Endothelial cell of umbilical vein (primary cell): Measurements from ENCODE around the gene CARMIL1. TPM values are rescaled to one million over a fixed set of nuclear protein-coding genes. Genes with fewer than 3 reads are reported as not detected.

Experiments used
- BruUV-seq: library from RNA; stranded (reverse); fragments of 400-500 nt; replicated peaks from 2 replicates; lab custom pipeline; 2021; lab: Mats Ljungman, UMichigan
- CTCF ChIA-PET: fragments of 300-600, 350-600 bp; sonication (Branson Sonifier 250); formaldehyde crosslinking; loops from one replicate; lab custom pipeline; 2021; ENCODE audit warnings: antibody characterized with exemption, inconsistent platforms; lab: Charles Lee
- POLR2A ChIA-PET: fragments of 300-600, 350-600 bp; sonication (Branson Sonifier 250); formaldehyde crosslinking; loops from one replicate; lab custom pipeline; 2021; ENCODE audit warnings: antibody characterized with exemption, inconsistent platforms; lab: Charles Lee
- DNase-seq: peaks from one replicate; pipeline ENCODE4 v3.0.0-alpha.2; 2011; ENCODE audit warnings: low read depth, low spot score
- FAIRE-seq: peaks from 2 replicates; lab custom pipeline; 2011; peaks lifted over from hg19 to GRCh38; lab: Jason Lieb, UNC
- H2AFZ ChIP-seq: 2 replicates; pipeline ENCODE4 v1.6.0; 2012; ENCODE audit warnings: low read depth, low read length, control low read depth, inconsistent platforms
- H3K27ac ChIP-seq: 2 replicates; pipeline ENCODE4 v1.5.1; 2011; ENCODE audit warnings: low read depth, mild to moderate bottlenecking, control low read depth, low read length, moderate library complexity; ENCODE audit not compliant: insufficient read depth
- H3K27me3 ChIP-seq, 2 experiments: 2 replicates each; pipeline versions ENCODE4 v1.6.0 to v1.6.1; 2011; ENCODE audit warnings: low read length in 2 of 2, mixed read lengths in 1 of 2; ENCODE audit not compliant: control insufficient read depth in 2 of 2, insufficient read depth in 2 of 2
- H3K36me3 ChIP-seq, 2 experiments: 2 replicates in 1 of 2; 3 replicates in 1 of 2; pipeline ENCODE4 v1.5.1; 2011; ENCODE audit warnings: low read length in 2 of 2, mild to moderate bottlenecking in 1 of 2, moderate library complexity in 1 of 2; ENCODE audit not compliant: control insufficient read depth in 2 of 2, insufficient read depth in 2 of 2; ENCODE audit errors: extremely low read depth in 1 of 2
- H3K4me1 ChIP-seq: 3 replicates; pipeline ENCODE4 v1.5.1; 2011; ENCODE audit warnings: mild to moderate bottlenecking, low read length; ENCODE audit not compliant: control insufficient read depth, insufficient read depth; ENCODE audit errors: extremely low read depth
- H3K4me2 ChIP-seq: 2 replicates; pipeline ENCODE4 v1.6.1; 2011; ENCODE audit warnings: low read length, control low read depth, mixed read lengths; ENCODE audit not compliant: insufficient read depth
- H3K4me3 ChIP-seq, 3 experiments: fragments of 200-600 bp in 1 of 3; sonication (generic), shearing (Covaris generic) in 1 of 3; replicated peaks in 1 of 3; 2 replicates each; pipeline ENCODE4 v1.5.1; 2011 to 2016; ENCODE audit warnings: control low read depth in 3 of 3, low read length in 3 of 3, mild to moderate bottlenecking in 2 of 3, inconsistent platforms in 1 of 3, low read depth in 1 of 3, moderate library complexity in 1 of 3; ENCODE audit not compliant: insufficient read depth in 1 of 3
- H3K79me2 ChIP-seq: 2 replicates; pipeline ENCODE4 v1.6.0; 2012; ENCODE audit warnings: low read length, inconsistent platforms; ENCODE audit not compliant: control insufficient read depth, insufficient read depth
- H3K9ac ChIP-seq: replicated peaks from 2 replicates; pipeline ENCODE3; 2011; ENCODE audit warnings: low read length, control low read depth; ENCODE audit not compliant: insufficient read depth; ENCODE audit errors: extremely low read depth
- H3K9me1 ChIP-seq: replicated peaks from 3 replicates; pipeline ENCODE4 v1.6.0; 2011; ENCODE audit warnings: mild to moderate bottlenecking, low read length; ENCODE audit not compliant: control insufficient read depth, insufficient read depth; ENCODE audit errors: extremely low read depth
- H3K9me3 ChIP-seq: replicated peaks from 2 replicates; pipeline ENCODE4 v1.5.1; 2012; ENCODE audit warnings: low read length, inconsistent platforms; ENCODE audit not compliant: control insufficient read depth, insufficient read depth
- H4K20me1 ChIP-seq: replicated peaks from 2 replicates; pipeline ENCODE3; 2011; ENCODE audit warnings: mild to moderate bottlenecking, low read length; ENCODE audit not compliant: control insufficient read depth, insufficient read depth; ENCODE audit errors: extremely low read depth
- CTCF ChIP-seq, 2 donors: IDR thresholded peaks; 1 replicate in 1 of 2; 2 replicates in 1 of 2; pipeline ENCODE4 v1.5.1; 2011; ENCODE audit warnings: low read length in 2 of 2, mild to moderate bottlenecking in 2 of 2, moderate library complexity in 2 of 2, control low read depth in 1 of 2, inconsistent platforms in 1 of 2, low read depth in 1 of 2; ENCODE audit not compliant: insufficient read depth in 1 of 2; ENCODE audit errors: extremely low read depth in 1 of 2
- EZH2 ChIP-seq: IDR thresholded peaks from 2 replicates; pipeline ENCODE4 v1.6.1; 2012; ENCODE audit warnings: borderline replicate concordance, low read depth, mild to moderate bottlenecking, moderate library complexity, low read length, inconsistent platforms; ENCODE audit not compliant: severe bottlenecking
- FOS ChIP-seq: IDR thresholded peaks from 2 replicates; pipeline ENCODE4 v1.6.1; 2011; ENCODE audit warnings: mild to moderate bottlenecking, low read length, moderate library complexity, borderline replicate concordance; ENCODE audit not compliant: insufficient read depth
- GATA2 ChIP-seq: IDR thresholded peaks from 2 replicates; pipeline ENCODE4 v1.7.0; 2011; ENCODE audit warnings: low read depth, mild to moderate bottlenecking, moderate library complexity, mixed read lengths, low read length; ENCODE audit not compliant: insufficient read length, insufficient read depth
- JUN ChIP-seq: IDR thresholded peaks from 2 replicates; pipeline ENCODE4 v1.6.1; 2011; ENCODE audit warnings: borderline replicate concordance, low read depth; ENCODE audit not compliant: insufficient read length, insufficient read depth
- MAX ChIP-seq: IDR thresholded peaks from 2 replicates; pipeline ENCODE4 v1.6.1; 2011; ENCODE audit not compliant: insufficient read depth, insufficient read length
- MYC ChIP-seq: IDR thresholded peaks from one replicate; pipeline ENCODE4 v1.6.1; 2011; ENCODE audit warnings: mild to moderate bottlenecking, low read depth, low read length
- POLR2A ChIP-seq: IDR thresholded peaks from 2 replicates; pipeline ENCODE4 v1.6.1; 2012; ENCODE audit warnings: low read depth, mild to moderate bottlenecking, control low read depth, low read length
- POLR2AphosphoS5 ChIP-seq: IDR thresholded peaks from 2 replicates; pipeline ENCODE4 v1.6.1; 2012; ENCODE audit warnings: low read depth, mild to moderate bottlenecking, control low read depth, low read length, moderate library complexity; ENCODE audit not compliant: insufficient read depth
- dilution Hi-C: fragments of 300-500 bp; cut with MboI; formaldehyde crosslinking; loops from one replicate; pipeline ENCODE4 v1.15.0; 2019; ENCODE audit warnings: low sequenced_read_pairs; ENCODE audit not compliant: extremely low pct_ligation_motif_present
- intact Hi-C: fragments of 100-400 bp; cut with micrococcal nuclease; formaldehyde crosslinking; loops from one replicate; pipeline ENCODE4 v1.10.0; 2022
- polyA plus RNA-seq, 4 experiments: library from polyadenylated mRNA; depleted of rRNA in 3 of 4; stranded (reverse) in 3 of 4; unstranded in 1 of 4; fragments of >200 nt; gene quantifications; 2 replicates each; pipeline versions ENCODE4 v1.2.1 to v1.2.3, GENCODE V29; 2011 to 2012; ENCODE audit warnings: missing spikeins in 1 of 4
- total RNA-seq: library from RNA; stranded (reverse); gene quantifications from 2 replicates; pipeline ENCODE4 v1.2.3, GENCODE V29; 2021

CARMIL1 gene
- total and polyA plus RNA-seq, 2 donors (not counting 3 experiments of a cell fraction or from before 2014, with no cell fraction given): 1.3 to 8.7 TPM

DNA sequence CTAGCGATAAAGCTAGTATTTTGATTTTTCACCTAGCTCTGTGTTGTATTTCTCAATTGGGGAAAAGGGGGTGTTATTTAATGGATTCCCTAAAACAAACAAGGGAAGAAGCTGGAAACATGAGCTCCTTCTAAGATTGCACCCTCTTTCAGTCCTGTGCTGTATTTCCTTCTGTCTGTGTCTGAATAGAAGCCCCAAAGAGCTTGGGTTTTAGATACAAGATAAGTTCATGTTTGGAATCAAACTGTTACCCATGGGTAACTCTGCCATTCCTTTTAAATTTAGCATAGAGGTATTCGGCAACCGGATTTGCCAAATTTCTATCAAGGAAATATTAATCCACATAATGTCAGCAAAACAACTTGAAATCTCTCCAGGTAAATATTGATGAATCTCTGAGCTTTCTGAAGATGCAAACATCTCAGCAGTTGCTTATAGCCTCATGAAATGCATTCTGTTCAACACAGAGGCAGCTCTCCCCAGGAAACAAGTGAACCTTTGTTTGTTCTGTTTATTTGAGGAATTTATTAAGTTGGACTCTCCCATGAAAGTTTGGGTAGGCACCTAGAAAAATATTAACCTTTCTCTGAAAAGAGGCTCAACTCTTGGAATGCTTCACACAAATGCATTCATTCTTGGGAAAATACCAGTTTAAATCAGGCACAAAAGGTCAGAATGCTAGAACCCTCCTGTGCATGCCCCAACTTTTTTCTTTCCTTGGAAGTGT is 362.9 kb downstream of the CARMIL1 start:
- no peak overlapping the region for H3K4me3 ChIP-seq
- no peak overlapping the region for H3K4me2 ChIP-seq
- H3K36me3 ChIP-seq: no peaks in the 10 kb centered on the region
- no TSS peak for BruUV-seq
- no peak for DNase-seq
- H3K27ac ChIP-seq: no peak overlapping the region
- POLR2A ChIA-PET: no interaction called here
- no peaks in the 10 kb centered on the region for H3K9me1 ChIP-seq
- no peak overlapping the region for H2AFZ ChIP-seq
- no peaks in the 10 kb centered on the region for H4K20me1 ChIP-seq
- H3K9ac ChIP-seq: no peak overlapping the region
- TF ChIP-seq MYC (no peak), MAX (no peak), EZH2 (no peak), FOS (no peak), POLR2AphosphoS5 (no peak), JUN (no peak), GATA2 (no peak), CTCF (IDR thresholded peaks at IDR 0.05; ENCODE audit: extremely low read depth in 1 of 2, insufficient read depth in 1 of 2, low read depth in 1 of 2, low read length in 2 of 2) (no peak), POLR2A (no peak)
- FAIRE-seq: no peak
- no peaks in the 10 kb centered on the region for H3K27me3 ChIP-seq
- dilution Hi-C loops (no loop called here), intact Hi-C loops (no loop called here)
- CTCF ChIA-PET: no interaction called here
- no peaks in the 10 kb centered on the region for H3K79me2 ChIP-seq
- H3K4me1 ChIP-seq: no peaks in the 10 kb centered on the region
- no peaks in the 10 kb centered on the region for H3K9me3 ChIP-seq
